Osteoblast (primary cell): Measurements from ENCODE around the gene GPRIN2. TPM values are rescaled to one million over a fixed set of nuclear protein-coding genes. Genes with fewer than 3 reads are reported as not detected.

Source experiments
- DNase-seq: peaks from one replicate; pipeline ENCODE4 v3.0.0; 2011; ENCODE audit warnings: low spot score, mixed read lengths; ENCODE audit not compliant: insufficient read length; ENCODE audit errors: missing footprints
- H2AFZ ChIP-seq: 2 replicates; pipeline ENCODE4 v1.6.0; 2011; ENCODE audit warnings: mild to moderate bottlenecking, low read length
- H3K27ac ChIP-seq: 2 replicates; pipeline ENCODE4 v1.5.1; 2011; ENCODE audit warnings: mild to moderate bottlenecking, low read depth, low read length, moderate library complexity
- H3K27me3 ChIP-seq: 2 replicates; pipeline ENCODE4 v1.6.0; 2012; ENCODE audit warnings: mild to moderate bottlenecking, control low read depth, inconsistent platforms, low read length, moderate library complexity; ENCODE audit not compliant: insufficient read depth
- H3K36me3 ChIP-seq: 2 replicates; pipeline ENCODE4 v1.5.1; 2011; ENCODE audit warnings: mild to moderate bottlenecking, low read length, control low read depth, moderate library complexity; ENCODE audit not compliant: insufficient read depth
- H3K4me1 ChIP-seq: 2 replicates; pipeline ENCODE4 v1.5.1; 2011; ENCODE audit warnings: mild to moderate bottlenecking, low read length, control low read depth, moderate library complexity; ENCODE audit not compliant: insufficient read depth
- H3K4me2 ChIP-seq: 2 replicates; pipeline ENCODE4 v1.6.0; 2011; ENCODE audit warnings: mild to moderate bottlenecking, low read length; ENCODE audit not compliant: insufficient read depth
- H3K4me3 ChIP-seq: fragments of 200-600 bp; sonication (generic); 3 replicates; pipeline ENCODE4 v1.5.1; 2012; ENCODE audit warnings: mild to moderate bottlenecking, low read length, inconsistent platforms; ENCODE audit not compliant: insufficient read depth
- H3K79me2 ChIP-seq: 2 replicates; pipeline ENCODE4 v1.6.0; 2012; ENCODE audit warnings: mild to moderate bottlenecking, low read length, control low read depth, inconsistent platforms; ENCODE audit not compliant: insufficient read depth
- H3K9me3 ChIP-seq: 2 replicates; pipeline ENCODE4 v1.5.1; 2011; ENCODE audit warnings: low read depth, low read length, control low read depth
- H4K20me1 ChIP-seq: 2 replicates; pipeline ENCODE4 v1.6.0; 2012; ENCODE audit warnings: mild to moderate bottlenecking, low read length, control low read depth; ENCODE audit not compliant: insufficient read depth
- CTCF ChIP-seq: IDR thresholded peaks from 2 replicates; pipeline ENCODE4 v1.5.1; 2011; ENCODE audit warnings: mild to moderate bottlenecking, low read depth, low read length, moderate library complexity; ENCODE audit errors: extremely low read depth
- total RNA-seq: library from RNA; depleted of rRNA; stranded (reverse); fragments of >200 nt; gene quantifications from 2 replicates; pipeline ENCODE4 v1.2.3, GENCODE V29; 2012

The GPRIN2 gene
- total RNA-seq, 1 donor: not detected

GRCh38 chr10:46558122-46558391 lies 1.6 kb upstream of the GPRIN2 start:
- Histone ChIP-seq H3K27ac (no peak overlapping the region), H3K4me2 (no peak overlapping the region), H3K9me3 (no peaks in the 10 kb centered on the region), H4K20me1 (peaks cover 4% of the 10 kb centered on the region), H3K4me3 (no peak overlapping the region), H3K79me2 (no peaks in the 10 kb centered on the region), H3K27me3 (peaks cover 60% of the 10 kb centered on the region), H2AFZ (no peak overlapping the region), H3K36me3 (no peaks in the 10 kb centered on the region), H3K4me1 (no peaks in the 10 kb centered on the region)
- DNase-seq: no peak
- TF ChIP-seq CTCF: no peak

GRCh38 chr10:46557319-46558121 lies 1.1 kb upstream of the GPRIN2 start:
- Histone ChIP-seq H3K4me3 (no peak overlapping the region), H3K4me1 (no peaks in the 10 kb centered on the region), H2AFZ (no peak overlapping the region), H3K27me3 (peaks cover 60% of the 10 kb centered on the region), H3K4me2 (no peak overlapping the region), H3K36me3 (no peaks in the 10 kb centered on the region), H3K9me3 (no peaks in the 10 kb centered on the region), H3K27ac (no peak overlapping the region), H3K79me2 (no peaks in the 10 kb centered on the region), H4K20me1 (peaks cover 4% of the 10 kb centered on the region)
- no peak for TF ChIP-seq CTCF
- no peak for DNase-seq

- H3K9me3 ChIP-seq: no peaks in the 10 kb centered on the region
- H3K4me3 ChIP-seq: no peak overlapping the region
- peaks cover 63% of the 10 kb centered on the region for H3K27me3 ChIP-seq
Measured at GRCh38 chr10:46555713-46556514, 544 bp downstream of the GPRIN2 start.

More at GRCh38 chr10:46555713-46556514, 544 bp downstream of the GPRIN2 start:
- no peaks in the 10 kb centered on the region for H3K36me3 ChIP-seq
- H3K27ac ChIP-seq: no peak overlapping the region
- no peaks in the 10 kb centered on the region for H3K79me2 ChIP-seq
- DNase-seq: peak; percentile 81
- H3K4me2 ChIP-seq: no peak overlapping the region
- no peak overlapping the region for H2AFZ ChIP-seq
- peaks cover 3% of the 10 kb centered on the region for H4K20me1 ChIP-seq
- H3K4me1 ChIP-seq: no peaks in the 10 kb centered on the region
- TF ChIP-seq CTCF: no peak
